Gastroesophageal sphincter (tissue), 4 donors: ENCODE data around the gene SLC22A31. TPM values are rescaled to one million over a fixed set of nuclear protein-coding genes. Genes with fewer than 3 reads are reported as not detected.

Source experiments
- ATAC-seq: fragments of 150-250 bp; one replicate; pipeline ENCODE4 v1.9.1; 2016; ENCODE audit warnings: mild to moderate bottlenecking, moderate library complexity
- H3K27ac ChIP-seq, 4 donors: fragments of 200-600 bp; sonication (generic) in 3 of 4; 1 replicate in 3 of 4; 2 replicates in 1 of 4; pipeline ENCODE4 v1.5.1; 2016 to 2019
- H3K27me3 ChIP-seq: fragments of 200-600 bp; sonication (generic); one replicate; pipeline ENCODE4 v1.5.1; 2019
- H3K36me3 ChIP-seq, 2 donors: fragments of 200-600 bp; sonication (generic); one replicate each; pipeline ENCODE4 v1.5.1; 2019; ENCODE audit warnings: control low read depth in 1 of 2
- H3K4me1 ChIP-seq, 3 donors: fragments of 200-600 bp; sonication (generic); 1 replicate in 2 of 3; 2 replicates in 1 of 3; pipeline ENCODE4 v1.5.1; 2016 to 2019; ENCODE audit warnings: control low read depth in 2 of 3
- H3K4me3 ChIP-seq, 2 donors: fragments of 200-600 bp; sonication (generic); one replicate each; pipeline ENCODE4 v1.5.1; 2019; ENCODE audit warnings: mild to moderate bottlenecking in 1 of 2, moderate library complexity in 1 of 2
- H3K9me3 ChIP-seq, 3 donors: fragments of 200-600 bp; sonication (generic); one replicate each; pipeline ENCODE4 v1.5.1; 2017 to 2019; ENCODE audit warnings: control low read depth in 2 of 3
- EP300 ChIP-seq: sonication (generic); formaldehyde crosslinking; IDR thresholded peaks from one replicate; pipeline ENCODE4 v1.6.1; 2017; ENCODE audit warnings: antibody characterized with exemption, mild to moderate bottlenecking
- POLR2A ChIP-seq, 2 donors: fragments of 450-650 bp; IDR thresholded peaks; one replicate each; pipeline ENCODE4 v1.6.1; 2017; ENCODE audit warnings: antibody characterized with exemption in 2 of 2, mild to moderate bottlenecking in 2 of 2, moderate library complexity in 1 of 2
- POLR2AphosphoS5 ChIP-seq: sonication (generic); formaldehyde crosslinking; IDR thresholded peaks from one replicate; pipeline ENCODE4 v1.6.1; 2017; ENCODE audit warnings: antibody characterized with exemption
- WGBS, 2 donors: methylation state at CpG; one replicate each; pipeline ENCODE4 v1.1.5; 2018; ENCODE audit warnings: low coverage in 1 of 2; 5-methylcytosine and 5-hydroxymethylcytosine counted together
- total RNA-seq, 4 donors: library from RNA; depleted of rRNA; stranded (reverse); fragments of >200 nt; gene quantifications; one replicate each; pipeline ENCODE4 v1.1.0, GENCODE V29; 2016
- TF ChIP-seq, protein P1 (sequence below), 4 experiments: fragments of 200-600 bp in 2 of 4; fragments of 450-650 bp in 2 of 4; sonication (generic) in 1 of 4; IDR thresholded peaks; one replicate each; pipeline ENCODE4 v1.5.1; 2017 to 2019; ENCODE audit warnings: antibody characterized with exemption in 4 of 4, mild to moderate bottlenecking in 2 of 4, moderate library complexity in 2 of 4

Gene SLC22A31
- total RNA-seq, 4 donors from 2014 or later, result not detected

DNA sequence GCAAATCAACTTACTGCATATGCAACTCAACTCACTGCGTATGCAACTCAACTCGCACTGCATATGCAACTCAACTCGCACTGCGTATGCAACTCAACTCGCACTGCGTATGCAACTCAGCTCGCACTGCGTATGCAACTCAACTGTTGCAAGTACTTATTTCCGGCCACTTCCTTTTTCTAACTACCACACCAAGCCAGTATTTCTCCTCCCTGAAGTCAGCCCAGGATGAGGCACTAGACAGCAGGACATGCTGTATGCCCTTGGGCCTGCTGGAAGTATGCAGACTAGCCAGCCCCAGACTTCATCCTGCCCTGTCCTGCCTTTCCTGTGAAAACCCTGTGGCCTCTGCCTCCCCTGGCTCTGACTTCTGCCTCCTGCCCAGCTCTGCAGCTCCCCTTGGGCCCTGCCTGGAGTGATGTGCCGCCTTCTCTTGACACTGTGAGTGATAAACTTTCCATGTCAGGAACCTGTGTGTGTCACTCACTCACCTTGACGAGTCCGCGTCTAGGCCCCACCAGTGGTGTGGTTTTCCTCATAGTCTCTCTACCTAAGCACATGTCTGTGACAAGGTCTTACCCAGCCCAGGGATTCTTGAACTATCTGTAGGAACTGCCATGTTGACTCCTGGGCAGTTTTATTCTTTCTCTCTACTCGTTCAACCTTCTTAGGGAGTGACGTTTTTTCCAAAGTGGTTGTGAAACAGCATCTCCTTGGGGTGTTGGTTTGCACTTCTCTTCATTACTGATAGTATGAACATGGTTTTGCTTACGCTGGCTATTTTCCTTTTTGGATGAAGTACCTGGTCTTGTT, 33.5 kb upstream of the SLC22A31 start:
- TF ChIP-seq, protein P1, sequence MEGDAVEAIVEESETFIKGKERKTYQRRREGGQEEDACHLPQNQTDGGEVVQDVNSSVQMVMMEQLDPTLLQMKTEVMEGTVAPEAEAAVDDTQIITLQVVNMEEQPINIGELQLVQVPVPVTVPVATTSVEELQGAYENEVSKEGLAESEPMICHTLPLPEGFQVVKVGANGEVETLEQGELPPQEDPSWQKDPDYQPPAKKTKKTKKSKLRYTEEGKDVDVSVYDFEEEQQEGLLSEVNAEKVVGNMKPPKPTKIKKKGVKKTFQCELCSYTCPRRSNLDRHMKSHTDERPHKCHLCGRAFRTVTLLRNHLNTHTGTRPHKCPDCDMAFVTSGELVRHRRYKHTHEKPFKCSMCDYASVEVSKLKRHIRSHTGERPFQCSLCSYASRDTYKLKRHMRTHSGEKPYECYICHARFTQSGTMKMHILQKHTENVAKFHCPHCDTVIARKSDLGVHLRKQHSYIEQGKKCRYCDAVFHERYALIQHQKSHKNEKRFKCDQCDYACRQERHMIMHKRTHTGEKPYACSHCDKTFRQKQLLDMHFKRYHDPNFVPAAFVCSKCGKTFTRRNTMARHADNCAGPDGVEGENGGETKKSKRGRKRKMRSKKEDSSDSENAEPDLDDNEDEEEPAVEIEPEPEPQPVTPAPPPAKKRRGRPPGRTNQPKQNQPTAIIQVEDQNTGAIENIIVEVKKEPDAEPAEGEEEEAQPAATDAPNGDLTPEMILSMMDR (IDR thresholded peaks at IDR 0.05), result no peak
- TF ChIP-seq POLR2A (IDR thresholded peaks at IDR 0.05) (no peak), EP300 (no peak), POLR2AphosphoS5 (no peak)
- H3K27ac ChIP-seq, result no peak overlapping the region
- WGBS, 2 donors, result 93 to 95% methylated on average over 10 to 16 of the region's 16 CpGs
- no peaks in the 10 kb centered on the region for H3K4me1 ChIP-seq
- H3K9me3 ChIP-seq, result no peaks in the 10 kb centered on the region
- H3K27me3 ChIP-seq, result no peaks in the 10 kb centered on the region
- no peak for ATAC-seq
- H3K36me3 ChIP-seq, result peaks cover 0 to 59% of the 10 kb centered on the region in 2 donors
- no peak overlapping the region for H3K4me3 ChIP-seq

- Histone ChIP-seq H3K27ac (no peak overlapping the region), H3K4me1 (no peaks in the 10 kb centered on the region), H3K36me3 (peaks cover 0 to 77% of the 10 kb centered on the region in 2 donors), H3K4me3 (no peak overlapping the region), H3K27me3 (no peaks in the 10 kb centered on the region), H3K9me3 (peaks cover 0 to 3% (median 0%) of the 10 kb centered on the region in 3 donors)
- no peak for ATAC-seq
- TF ChIP-seq POLR2A (IDR thresholded peaks at IDR 0.05), result no peak
- TF ChIP-seq POLR2AphosphoS5, result no peak
- TF ChIP-seq, protein P1 (IDR thresholded peaks at IDR 0.05), result no peak
- TF ChIP-seq EP300, result no peak
- WGBS, 2 donors, result 80% methylated on average over 2 of the region's 2 CpGs; no CpG with 5 or more reads in 1 of the 2 donors
Observed at GRCh38 chr16:89232107-89232506, 31.8 kb upstream of the SLC22A31 start.

DNA sequence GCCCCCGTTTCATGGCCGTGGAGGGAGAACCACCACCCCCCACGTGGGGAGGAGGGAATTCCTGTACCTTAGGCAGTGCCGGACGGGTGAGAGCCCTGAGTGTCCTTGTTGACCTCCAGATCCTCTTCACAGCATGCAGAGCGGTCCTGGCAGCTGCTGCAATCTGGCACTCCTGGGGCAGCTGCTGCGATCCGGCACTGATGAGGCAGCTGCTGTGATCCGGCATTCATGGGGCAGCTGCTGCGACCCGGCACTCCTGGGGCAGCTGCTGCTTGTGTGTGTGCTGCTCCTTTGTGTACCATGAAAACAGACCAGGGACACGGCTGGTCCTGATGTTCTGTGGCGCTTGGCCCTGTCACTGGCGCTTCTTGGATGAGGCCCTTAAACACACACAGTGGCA, 29.9 kb upstream of the SLC22A31 start:
- TF ChIP-seq POLR2AphosphoS5, result no peak
- TF ChIP-seq, protein P1 (IDR thresholded peaks at IDR 0.05), result no peak
- TF ChIP-seq EP300, result no peak
- no peak for TF ChIP-seq POLR2A (IDR thresholded peaks at IDR 0.05)
- no peaks in the 10 kb centered on the region for H3K4me1 ChIP-seq
- ATAC-seq, result no peak
- H3K27me3 ChIP-seq, result no peaks in the 10 kb centered on the region
- H3K36me3 ChIP-seq, result peaks cover 0 to 96% of the 10 kb centered on the region in 2 donors
- no CpG with 5 or more reads among the region's 14 CpGs for WGBS, 2 donors
- no peak overlapping the region for H3K4me3 ChIP-seq
- no peak overlapping the region for H3K27ac ChIP-seq
- peaks cover 0 to 6% (median 0%) of the 10 kb centered on the region in 3 donors for H3K9me3 ChIP-seq

DNA sequence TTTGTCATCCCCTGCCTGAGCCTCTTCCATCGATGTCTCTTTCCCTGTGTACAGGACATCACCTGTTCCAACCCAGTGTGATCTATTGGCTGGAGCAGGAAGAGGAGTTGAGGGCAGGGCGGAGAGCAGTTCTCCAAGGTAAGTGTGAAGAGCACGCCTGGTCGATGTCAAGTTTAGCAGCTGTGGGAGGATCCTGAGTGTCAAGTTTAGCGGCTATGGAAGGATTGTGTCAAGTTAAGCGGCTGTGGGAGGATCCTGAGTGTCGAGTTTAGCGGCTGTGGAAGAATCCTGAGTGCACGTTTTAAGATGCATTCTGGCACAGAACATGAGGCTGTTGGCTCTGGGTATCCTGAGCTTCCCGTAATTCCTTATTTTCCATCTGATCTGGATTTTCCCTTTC, 24.3 kb upstream of the SLC22A31 start:
- WGBS, 2 donors, result 94 to 100% methylated on average over 4 to 10 of the region's 10 CpGs
- H3K27ac ChIP-seq, result no peak overlapping the region
- no peak for ATAC-seq
- H3K4me1 ChIP-seq, result peaks cover 0 to 3% (median 0%) of the 10 kb centered on the region in 3 donors
- peaks cover 0 to 100% of the 10 kb centered on the region in 2 donors for H3K36me3 ChIP-seq
- no peak overlapping the region for H3K4me3 ChIP-seq
- H3K9me3 ChIP-seq, result peaks cover 0 to 6% (median 0%) of the 10 kb centered on the region in 3 donors
- TF ChIP-seq EP300 (no peak), POLR2A (IDR thresholded peaks at IDR 0.05) (no peak), POLR2AphosphoS5 (no peak)
- TF ChIP-seq, protein P1 (IDR thresholded peaks at IDR 0.05), result no peak
- H3K27me3 ChIP-seq, result no peaks in the 10 kb centered on the region

DNA sequence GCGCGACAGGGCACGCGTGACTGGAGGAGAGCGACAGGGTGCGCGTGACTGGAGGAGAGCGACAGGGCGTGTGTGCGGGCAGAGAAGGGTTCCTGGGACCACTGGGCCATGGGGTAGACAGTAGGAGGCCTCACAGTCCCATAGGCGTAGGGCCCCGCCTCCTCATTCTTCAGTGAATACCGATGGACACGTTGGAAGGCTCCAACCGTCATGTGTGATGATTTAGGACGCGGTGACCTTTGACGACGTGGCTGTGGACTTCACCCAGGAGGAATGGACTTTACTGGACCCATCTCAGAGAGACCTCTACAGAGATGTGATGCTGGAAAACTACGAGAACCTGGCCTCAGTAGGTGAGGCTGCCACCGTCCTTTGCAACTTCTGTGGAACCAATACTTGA, 22.6 kb upstream of the SLC22A31 start:
- Histone ChIP-seq H3K9me3 (peaks cover 0 to 6% (median 0%) of the 10 kb centered on the region in 3 donors), H3K27ac (no peak overlapping the region), H3K36me3 (peaks cover 0 to 86% of the 10 kb centered on the region in 2 donors), H3K4me1 (peaks cover 0 to 20% (median 8%) of the 10 kb centered on the region in 3 donors), H3K27me3 (no peaks in the 10 kb centered on the region), H3K4me3 (no peak overlapping the region)
- 79 to 94% methylated on average over 6 to 10 of the region's 21 CpGs for WGBS, 2 donors
- TF ChIP-seq, protein P1 (IDR thresholded peaks at IDR 0.05), result no peak
- no peak for TF ChIP-seq POLR2A (IDR thresholded peaks at IDR 0.05)
- no peak for TF ChIP-seq EP300
- no peak for TF ChIP-seq POLR2AphosphoS5
- no peak for ATAC-seq
